Measurements from ENCODE around the gene KIRREL2.
"Not testable (repeated sequence)": the region's sequence is repeated elsewhere in the genome, so short reads cannot be mapped to it uniquely, and the experiment has no call there.

KIRREL2 gene

GRCh38 chr19:35869327-35870123 lies 12.8 kb downstream of the KIRREL2 start:
- Mint-ChIP-seq H3K9me3 (no peaks in the 10 kb centered on the region), H3K4me3 (peak overlapping the region; percentile 81 to 89 (median 88)), H3K27me3 (ENCODE audit: low read depth) (peaks cover 32% of the 10 kb centered on the region), H3K4me1 (peaks cover 5% of the 10 kb centered on the region), H3K36me3 (ENCODE audit: low read depth) (peaks cover 21% of the 10 kb centered on the region), H3K27ac (peak overlapping the region in 1 of 3 experiments; percentile 67)
- no peak for TF ChIP-seq CTCF (IDR thresholded peaks at IDR 0.05; ENCODE audit: unreplicated experiment in 3 of 3)

GRCh38 chr19:35870124-35870736 lies 13.5 kb downstream of the KIRREL2 start:
- Mint-ChIP-seq H3K4me3 (peak overlapping the region; percentile 73 to 81 (median 77)), H3K36me3 (ENCODE audit: low read depth) (peaks cover 25% of the 10 kb centered on the region)

GRCh38 chr19:35870798-35871197 lies 14.1 kb downstream of the KIRREL2 start:
- no peak overlapping the region for H3K27ac Mint-ChIP-seq
- H3K4me1 Mint-ChIP-seq, result peaks cover 5% of the 10 kb centered on the region
- no peak overlapping the region for H3K4me3 Mint-ChIP-seq
- no peak for TF ChIP-seq CTCF (IDR thresholded peaks at IDR 0.05; ENCODE audit: unreplicated experiment in 3 of 3)
- H3K36me3 Mint-ChIP-seq (ENCODE audit: low read depth), result peaks cover 21% of the 10 kb centered on the region
- H3K9me3 Mint-ChIP-seq, result no peaks in the 10 kb centered on the region
- H3K27me3 Mint-ChIP-seq (ENCODE audit: low read depth), result peaks cover 20% of the 10 kb centered on the region

More at GRCh38 chr19:35870124-35870736, 13.5 kb downstream of the KIRREL2 start:
- Mint-ChIP-seq H3K27me3 (ENCODE audit: low read depth) (peaks cover 26% of the 10 kb centered on the region), H3K27ac (peak overlapping the region in 1 of 3 experiments; percentile 61)
- H3K9me3 Mint-ChIP-seq, H3K4me1 Mint-ChIP-seq: not testable (repeated sequence)

- Mint-ChIP-seq H3K9me3 (no peaks in the 10 kb centered on the region), H3K27ac (no peak overlapping the region), H3K4me3 (no peak overlapping the region), H3K4me1 (peaks cover 5% of the 10 kb centered on the region), H3K36me3 (ENCODE audit: low read depth) (peaks cover 27% of the 10 kb centered on the region), H3K27me3 (ENCODE audit: low read depth) (peaks cover 15% of the 10 kb centered on the region)
- no peak for TF ChIP-seq CTCF (IDR thresholded peaks at IDR 0.05; ENCODE audit: unreplicated experiment in 3 of 3)
Observed at GRCh38 chr19:35871611-35872010, 14.9 kb downstream of the KIRREL2 start.

GRCh38 chr19:35872180-35872579 lies 15.5 kb downstream of the KIRREL2 start:
- Mint-ChIP-seq H3K9me3 (no peaks in the 10 kb centered on the region), H3K27me3 (ENCODE audit: low read depth) (peaks cover 14% of the 10 kb centered on the region), H3K4me3 (no peak overlapping the region), H3K36me3 (ENCODE audit: low read depth) (peaks cover 29% of the 10 kb centered on the region), H3K27ac (no peak overlapping the region), H3K4me1 (peaks cover 5% of the 10 kb centered on the region)
- no peak for TF ChIP-seq CTCF (IDR thresholded peaks at IDR 0.05; ENCODE audit: unreplicated experiment in 3 of 3)

GRCh38 chr19:35874392-35874930 lies 17.8 kb downstream of the KIRREL2 start:
- no peak for TF ChIP-seq CTCF (IDR thresholded peaks at IDR 0.05; ENCODE audit: unreplicated experiment in 3 of 3)
- H3K27ac Mint-ChIP-seq, result no peak overlapping the region

More at GRCh38 chr19:35874392-35874930, 17.8 kb downstream of the KIRREL2 start:
- peaks cover 6% of the 10 kb centered on the region for H3K4me1 Mint-ChIP-seq
- no peaks in the 10 kb centered on the region for H3K9me3 Mint-ChIP-seq
- H3K36me3 Mint-ChIP-seq (ENCODE audit: low read depth), result peaks cover 33% of the 10 kb centered on the region
- H3K4me3 Mint-ChIP-seq, result no peak overlapping the region
- peaks cover 9% of the 10 kb centered on the region for H3K27me3 Mint-ChIP-seq (ENCODE audit: low read depth)

Measured in nephron (organoid).